Suprapubic skin (tissue), 4 donors: Measurements from ENCODE around the gene KANK4.

Experiments
- CTCF ChIP-seq, 2 donors: fragments of 200-600 bp in 1 of 2; fragments of 450-650 bp in 1 of 2; sonication (generic) in 1 of 2; IDR thresholded peaks; one replicate each; pipeline ENCODE4 v1.5.1; 2016 to 2019; ENCODE audit warnings: antibody characterized with exemption in 2 of 2, mild to moderate bottlenecking in 1 of 2, moderate library complexity in 1 of 2
- EP300 ChIP-seq: sonication (generic); formaldehyde crosslinking; IDR thresholded peaks from one replicate; pipeline ENCODE4 v1.6.1; 2017; ENCODE audit warnings: antibody characterized with exemption
- POLR2A ChIP-seq, 2 donors: fragments of 450-650 bp; IDR thresholded peaks; one replicate each; pipeline ENCODE4 v1.6.1; 2017; ENCODE audit warnings: antibody characterized with exemption in 2 of 2, mild to moderate bottlenecking in 2 of 2, moderate library complexity in 2 of 2
- POLR2AphosphoS5 ChIP-seq, 3 donors: sonication (generic); formaldehyde crosslinking; IDR thresholded peaks; one replicate each; pipeline ENCODE4 v1.6.1; 2017; ENCODE audit warnings: antibody characterized with exemption in 3 of 3

GRCh38 chr1:62316135-62316534 is 3.1 kb downstream of the KANK4 start:
- no peak for TF ChIP-seq CTCF (IDR thresholded peaks at IDR 0.05)
- TF ChIP-seq POLR2A (IDR thresholded peaks at IDR 0.05) = no peak
- no peak for TF ChIP-seq EP300
- TF ChIP-seq POLR2AphosphoS5 (IDR thresholded peaks at IDR 0.05) = no peak
